Common myeloid progenitor, CD34-positive (primary cell): Measurements from ENCODE around the gene TACR1.
A peak's percentile ranks its signal among the peaks of the same experiment; 100 is the strongest.

ENCODE experiments used
- CTCF ChIA-PET: fragments of 350-600 bp; sonication (Branson Sonifier 250); formaldehyde crosslinking; loops from one replicate; lab custom pipeline; 2021; ENCODE audit warnings: antibody characterized with exemption; lab: Charles Lee
- POLR2A ChIA-PET: fragments of 350-600 bp; sonication (Branson Sonifier 250); formaldehyde crosslinking; loops from one replicate; lab custom pipeline; 2021; ENCODE audit warnings: antibody characterized with exemption; lab: Charles Lee
- DNase-seq, 3 donors: peaks; one replicate each; pipeline versions ENCODE4 v3.0.0 to v3.0.0-alpha.2; 2013
- H3K27ac ChIP-seq, 2 experiments: 1 replicate in 1 of 2; 2 replicates in 1 of 2; pipeline ENCODE4 v1.7.0; 2013; ENCODE audit warnings: inconsistent platforms in 2 of 2, low read length in 2 of 2, mild to moderate bottlenecking in 2 of 2, low read depth in 1 of 2, moderate library complexity in 1 of 2; ENCODE audit not compliant: severe bottlenecking in 2 of 2, insufficient read depth in 1 of 2, poor library complexity in 1 of 2
- H3K27me3 ChIP-seq, 5 experiments: replicated peaks in 2 of 5; 1 replicate in 3 of 5; 2 replicates in 2 of 5; pipeline versions ENCODE4 v1.6.1 to v1.7.0; 2013; ENCODE audit warnings: low read length in 4 of 5, mild to moderate bottlenecking in 2 of 5, moderate library complexity in 2 of 5, inconsistent platforms in 1 of 5; ENCODE audit not compliant: insufficient read depth in 5 of 5, control insufficient read depth in 4 of 5
- H3K36me3 ChIP-seq, 4 experiments: 1 replicate in 2 of 4; 2 replicates in 2 of 4; pipeline versions ENCODE4 v1.6.1 to v1.7.0; 2013; ENCODE audit warnings: low read length in 3 of 4, control low read depth in 1 of 4, mild to moderate bottlenecking in 1 of 4; ENCODE audit not compliant: control insufficient read depth in 4 of 4, insufficient read depth in 4 of 4
- H3K4me1 ChIP-seq, 4 experiments: 1 replicate in 3 of 4; 2 replicates in 1 of 4; pipeline versions ENCODE4 v1.6.1 to v1.7.1; 2013; ENCODE audit warnings: low read length in 3 of 4, mild to moderate bottlenecking in 3 of 4, control low read depth in 1 of 4, inconsistent platforms in 1 of 4, moderate library complexity in 1 of 4; ENCODE audit not compliant: control insufficient read depth in 4 of 4, insufficient read depth in 4 of 4; ENCODE audit errors: control extremely low read depth in 1 of 4
- H3K4me3 ChIP-seq, 7 experiments: 1 replicate in 4 of 7; 2 replicates in 3 of 7; pipeline versions ENCODE4 v1.5.1 to v1.7.0; 2013; ENCODE audit warnings: mild to moderate bottlenecking in 7 of 7, low read length in 6 of 7, moderate library complexity in 6 of 7, inconsistent platforms in 2 of 7, low read depth in 2 of 7, control low read depth in 1 of 7; ENCODE audit not compliant: insufficient read depth in 4 of 7, control insufficient read depth in 1 of 7; ENCODE audit errors: extremely low read depth in 1 of 7
- H3K9me3 ChIP-seq, 5 experiments: 1 replicate in 4 of 5; 2 replicates in 1 of 5; pipeline versions ENCODE4 v1.6.1 to v1.7.1; 2013; ENCODE audit warnings: low read length in 4 of 5, mild to moderate bottlenecking in 2 of 5, inconsistent platforms in 1 of 5, low read depth in 1 of 5, moderate library complexity in 1 of 5; ENCODE audit not compliant: control insufficient read depth in 4 of 5, insufficient read depth in 2 of 5; ENCODE audit errors: control extremely low read depth in 1 of 5
- WGBS: methylation state at CpG from one replicate; pipeline ENCODE4 v1.1.5; 2013; ENCODE audit not compliant: insufficient coverage; 5-methylcytosine and 5-hydroxymethylcytosine counted together

TACR1 gene

DNA sequence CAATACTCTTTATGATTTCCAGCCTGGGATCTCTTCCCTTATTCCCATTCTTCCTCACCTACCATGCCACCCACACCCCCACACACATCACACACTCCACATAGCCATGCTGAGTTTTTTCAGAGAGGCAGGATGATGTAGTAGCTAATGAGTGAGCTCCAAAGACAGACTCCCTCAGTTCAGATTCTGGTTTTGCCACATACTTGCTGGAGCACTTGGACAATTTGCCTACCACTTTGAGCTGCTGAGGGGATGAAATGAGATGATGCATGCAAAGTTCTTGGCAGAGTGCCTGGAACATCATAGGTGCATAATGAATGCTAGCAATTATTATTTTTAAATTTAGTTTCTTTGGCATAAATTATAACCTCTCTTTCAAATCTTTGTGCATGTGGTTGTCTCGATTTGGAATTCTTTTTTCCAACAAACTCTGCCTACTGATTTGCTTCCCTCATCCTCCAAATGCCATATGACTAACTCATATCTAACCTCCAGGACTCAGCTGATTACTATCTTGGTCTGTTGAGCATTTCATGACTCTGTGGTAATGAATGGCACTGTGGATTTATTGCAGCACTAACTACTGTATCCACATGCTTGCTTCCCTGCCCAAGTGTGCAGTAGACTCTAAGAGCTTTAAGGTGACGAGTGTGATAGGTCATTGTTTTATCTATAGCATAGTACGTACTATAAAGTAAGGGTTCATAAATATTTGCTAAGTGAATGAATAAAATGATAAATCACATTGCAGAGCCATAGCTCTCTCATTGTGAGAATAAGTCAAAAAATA lies 99.1 kb downstream of the TACR1 start:
- Histone ChIP-seq H3K27ac (no peak overlapping the region), H3K27me3 (no peaks in the 10 kb centered on the region), H3K4me1 (no peaks in the 10 kb centered on the region), H3K36me3 (no peaks in the 10 kb centered on the region), H3K9me3 (peaks cover 0 to 7% (median 0%) of the 10 kb centered on the region in 5 experiments), H3K4me3 (no peak overlapping the region)
- CTCF ChIA-PET = interaction anchor here (0.8 to 1.4 kb wide), 2 partner anchors 41 to 99 kb away, joined by 3 to 4 read pairs; partner anchors contain the start of gene TACR1
- POLR2A ChIA-PET = no interaction called here
- DNase-seq = no peak
- WGBS = no CpG with 5 or more reads among the region's 3 CpGs

DNA sequence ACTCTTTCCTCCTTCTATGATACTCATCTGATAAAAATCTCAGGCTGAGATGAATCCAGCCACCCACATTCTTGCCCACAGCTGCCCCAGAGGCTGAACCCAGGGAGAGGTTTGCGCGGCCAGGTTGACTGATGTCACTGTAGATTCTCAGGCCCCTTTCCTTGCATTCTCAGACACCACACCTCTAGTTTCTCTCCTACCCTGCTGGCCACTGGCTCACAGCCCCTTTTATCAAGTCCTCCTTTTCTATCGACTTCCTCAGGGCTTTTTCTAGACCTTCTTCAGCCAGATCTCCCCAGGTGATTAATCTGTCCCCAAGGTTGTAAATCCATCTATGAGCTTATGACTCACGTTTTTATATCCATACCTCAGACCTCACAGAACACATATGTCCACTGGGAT lies 99.8 kb downstream of the TACR1 start:
- peaks cover 0 to 4% (median 0%) of the 10 kb centered on the region in 5 experiments for H3K9me3 ChIP-seq
- DNase-seq = no peak
- H3K27me3 ChIP-seq = no peaks in the 10 kb centered on the region
- H3K4me1 ChIP-seq = no peaks in the 10 kb centered on the region
- no peaks in the 10 kb centered on the region for H3K36me3 ChIP-seq
- H3K4me3 ChIP-seq = no peak overlapping the region
- no peak overlapping the region for H3K27ac ChIP-seq
- POLR2A ChIA-PET = no interaction called here
- CTCF ChIA-PET = interaction anchor here (0.8 to 1.4 kb wide), 4 partner anchors 15 to 132 kb away, joined by 3 to 4 read pairs (median 3); partner anchors contain the start of gene TACR1
- 98% methylated on average over 4 of the region's 4 CpGs for WGBS

DNA sequence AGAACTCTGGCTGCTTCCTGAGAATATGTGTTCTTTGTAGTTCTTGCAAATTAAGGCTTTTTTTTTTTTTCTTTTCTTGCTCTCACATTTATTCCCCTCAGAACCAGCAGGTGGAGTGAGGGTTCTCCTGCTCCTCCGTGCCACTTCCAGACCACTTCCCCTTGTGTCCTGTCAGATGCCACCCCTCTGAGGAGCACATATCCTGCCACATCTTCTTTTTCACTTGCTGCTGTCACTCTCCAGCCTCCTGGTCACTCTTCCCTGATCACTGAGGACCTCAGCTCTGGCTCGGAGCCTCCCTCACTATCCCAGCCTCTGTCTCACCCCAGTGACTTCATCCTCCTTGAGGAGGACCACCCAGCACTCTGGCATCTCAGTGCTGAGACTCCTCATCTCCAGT lies 100.5 kb downstream of the TACR1 start:
- ChIA-PET CTCF (interaction anchor here (0.6 to 1.4 kb wide), 5 partner anchors 15 to 499 kb away, joined by 3 to 5 read pairs (median 3); partner anchors contain the start of gene TACR1), POLR2A (no interaction called here)
- 50% methylated on average over 2 of the region's 2 CpGs for WGBS
- H3K4me1 ChIP-seq = no peaks in the 10 kb centered on the region
- no peaks in the 10 kb centered on the region for H3K36me3 ChIP-seq
- DNase-seq = peak; percentile 23 to 64 (median 61)
- H3K27me3 ChIP-seq = no peaks in the 10 kb centered on the region
- no peak overlapping the region for H3K4me3 ChIP-seq
- peaks cover 0 to 4% (median 0%) of the 10 kb centered on the region in 5 experiments for H3K9me3 ChIP-seq
- no peak overlapping the region for H3K27ac ChIP-seq

DNA sequence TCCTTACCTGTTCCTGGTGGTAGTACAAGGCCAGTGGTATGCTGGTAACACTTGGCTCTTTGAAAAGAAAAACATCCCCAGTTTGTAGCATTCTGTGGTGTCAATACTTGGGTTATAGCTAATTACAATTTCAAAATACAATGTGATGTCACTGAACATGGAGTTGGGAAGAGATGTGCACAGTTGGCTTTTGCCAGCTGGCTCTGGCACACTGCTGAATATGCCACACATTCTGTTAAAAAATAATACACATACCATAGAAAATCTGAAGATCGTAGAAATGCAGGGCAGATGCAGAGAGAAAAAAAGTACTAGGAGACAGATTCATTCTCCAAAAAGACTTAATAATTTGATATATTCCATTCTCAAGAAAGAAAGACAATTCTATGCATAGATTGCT lies 101.5 kb downstream of the TACR1 start:
- ChIA-PET CTCF (interaction anchor here (0.6 kb wide), 1 partner anchor 498 kb away, joined by 3 read pairs; no protein-coding TSS in a partner anchor), POLR2A (no interaction called here)
- Histone ChIP-seq H3K4me1 (no peaks in the 10 kb centered on the region), H3K36me3 (no peaks in the 10 kb centered on the region), H3K4me3 (no peak overlapping the region), H3K27ac (no peak overlapping the region), H3K9me3 (peaks cover 0 to 4% (median 0%) of the 10 kb centered on the region in 5 experiments), H3K27me3 (no peaks in the 10 kb centered on the region)
- no CpG with 5 or more reads among the region's 1 CpG for WGBS
- no peak for DNase-seq

DNA sequence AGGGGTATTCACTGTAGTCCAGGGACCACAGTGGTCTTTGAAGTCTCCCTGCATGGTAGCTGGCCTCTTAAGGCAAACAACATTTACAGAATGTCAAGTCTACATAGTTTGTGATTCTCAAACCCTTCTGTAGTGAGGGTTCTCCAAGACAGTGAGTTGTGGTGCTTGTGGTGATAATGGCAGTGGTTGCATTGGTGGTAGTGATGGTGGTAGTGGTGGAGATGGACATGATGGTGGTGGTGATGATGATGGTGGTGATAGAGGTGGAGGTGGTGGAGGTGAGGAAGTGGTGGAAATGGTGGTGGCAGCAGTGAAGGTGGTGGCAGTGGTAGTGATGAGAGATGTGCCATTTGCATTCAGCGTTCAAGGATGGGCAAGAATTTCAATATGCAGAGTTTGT lies 104.9 kb downstream of the TACR1 start:
- CTCF ChIA-PET = no interaction called here
- no CpG with 5 or more reads among the region's 1 CpG for WGBS

DNA sequence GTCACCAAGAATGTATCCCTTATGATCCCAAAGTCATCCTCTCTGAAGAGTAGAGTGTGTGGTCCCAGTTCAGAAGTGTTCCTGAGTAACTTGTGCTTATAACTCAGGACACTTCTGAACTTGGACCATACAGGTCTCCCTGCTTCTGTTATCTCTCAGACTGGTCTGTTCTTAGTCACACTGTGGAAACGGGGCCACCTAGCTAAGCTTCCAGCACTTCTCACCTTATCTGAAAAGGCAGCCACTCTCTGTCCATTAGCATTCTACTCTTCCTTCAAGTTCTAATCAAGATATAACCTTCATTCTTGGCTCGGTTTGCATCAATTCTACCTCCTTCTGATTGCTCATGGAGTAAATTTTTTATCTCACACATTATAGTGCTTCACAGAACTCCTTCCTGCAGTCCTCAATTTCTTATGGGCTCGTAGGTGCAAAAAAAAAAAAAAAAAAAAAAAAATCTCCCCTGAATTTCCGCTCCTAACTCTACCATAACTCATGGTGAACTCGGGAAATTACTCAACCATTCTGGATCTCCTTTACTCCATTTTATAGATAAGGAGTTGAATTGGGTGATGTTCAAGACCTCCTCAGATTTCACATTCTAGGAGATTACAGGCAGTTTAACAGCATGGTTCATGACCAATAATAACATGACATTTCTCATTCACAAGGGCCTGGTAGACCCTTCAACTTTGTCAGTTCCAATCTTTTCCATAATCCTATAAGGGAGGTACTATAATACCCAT lies 108.4 kb downstream of the TACR1 start:
- Histone ChIP-seq H3K27me3 (no peaks in the 10 kb centered on the region), H3K4me1 (no peaks in the 10 kb centered on the region), H3K4me3 (no peak overlapping the region), H3K9me3 (no peaks in the 10 kb centered on the region), H3K27ac (no peak overlapping the region), H3K36me3 (no peaks in the 10 kb centered on the region)
- ChIA-PET CTCF (no interaction called here), POLR2A (no interaction called here)
- DNase-seq = no peak
- 100% methylated on average over 1 of the region's 5 CpGs for WGBS

More for the DNA sequence above, 104.9 kb downstream of the TACR1 start:
- POLR2A ChIA-PET = no interaction called here
- Histone ChIP-seq H3K36me3 (no peaks in the 10 kb centered on the region), H3K9me3 (no peaks in the 10 kb centered on the region), H3K4me1 (no peaks in the 10 kb centered on the region), H3K4me3 (no peak overlapping the region), H3K27ac (no peak overlapping the region), H3K27me3 (no peaks in the 10 kb centered on the region)
- DNase-seq = no peak

DNA sequence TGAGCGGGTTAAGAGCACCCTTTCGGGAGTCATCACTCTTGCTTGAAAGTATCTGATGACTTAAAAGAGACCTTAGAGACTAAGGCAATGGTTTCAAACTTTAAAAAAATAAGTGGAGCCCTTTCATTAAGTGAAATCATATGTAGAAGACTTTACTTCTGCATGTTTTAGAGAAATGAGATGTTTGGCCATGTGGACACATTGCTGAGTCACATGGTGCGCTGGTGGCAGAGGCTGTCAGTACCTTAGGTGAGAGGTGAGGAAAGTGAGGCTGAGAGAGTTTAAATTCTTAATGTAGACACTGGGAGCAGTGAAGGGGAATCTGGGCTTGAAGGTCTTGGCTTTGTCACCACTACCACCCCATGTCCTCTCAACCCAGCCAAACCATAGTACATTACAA lies 109.8 kb downstream of the TACR1 start:
- POLR2A ChIA-PET = no interaction called here
- Histone ChIP-seq H3K4me3 (no peak overlapping the region), H3K9me3 (no peaks in the 10 kb centered on the region), H3K27me3 (no peaks in the 10 kb centered on the region), H3K36me3 (no peaks in the 10 kb centered on the region), H3K27ac (no peak overlapping the region), H3K4me1 (no peaks in the 10 kb centered on the region)
- CTCF ChIA-PET = no interaction called here
- WGBS = 100% methylated on average over 2 of the region's 3 CpGs
- DNase-seq = no peak
